H1 (cell line): ENCODE measurements around the gene LDLRAD4.

ENCODE experiments used
- EGR1 ChIP-seq: IDR thresholded peaks from 2 replicates; pipeline ENCODE4 v1.6.1; 2011; ENCODE audit warnings: low read depth, low read length, borderline replicate concordance
- EP300 ChIP-seq, 2 experiments: IDR thresholded peaks; 1 replicate in 1 of 2; 2 replicates in 1 of 2; pipeline ENCODE4 v1.6.1; 2011 to 2012; ENCODE audit warnings: low read depth in 2 of 2, low read length in 2 of 2, mild to moderate bottlenecking in 2 of 2, borderline replicate concordance in 1 of 2, inconsistent platforms in 1 of 2, moderate library complexity in 1 of 2
- GTF2F1 ChIP-seq: IDR thresholded peaks from 2 replicates; pipeline ENCODE4 v1.6.1; 2012; ENCODE audit warnings: low read depth, low read length, improper control_type of control experiment, borderline replicate concordance
- HDAC6 ChIP-seq: IDR thresholded peaks from one replicate; pipeline ENCODE4 v1.7.1; 2012; ENCODE audit warnings: low read depth, mild to moderate bottlenecking, inconsistent platforms, low read length, moderate library complexity
- POLR2A ChIP-seq, 2 experiments: IDR thresholded peaks; 1 replicate in 1 of 2; 2 replicates in 1 of 2; pipeline ENCODE4 v1.6.1; 2011; ENCODE audit warnings: low read depth in 2 of 2, low read length in 2 of 2, mild to moderate bottlenecking in 2 of 2; ENCODE audit errors: control extremely low read depth in 1 of 2
- POLR2AphosphoS5 ChIP-seq: IDR thresholded peaks from 2 replicates; pipeline ENCODE4 v1.6.1; 2011; ENCODE audit warnings: low read depth, low read length
- RAD21 ChIP-seq, 2 experiments: IDR thresholded peaks in 1 of 2; conservative IDR thresholded peaks in 1 of 2; 2 replicates each; pipeline ENCODE4 v1.6.1; 2011; ENCODE audit warnings: low read depth in 2 of 2, low read length in 2 of 2, improper control_type of control experiment in 1 of 2, inconsistent platforms in 1 of 2, mild to moderate bottlenecking in 1 of 2, moderate library complexity in 1 of 2
- RBBP5 ChIP-seq: IDR thresholded peaks from 2 replicates; pipeline ENCODE4 v1.7.1; 2012; ENCODE audit warnings: low read depth, mild to moderate bottlenecking, inconsistent platforms, low read length, moderate library complexity, borderline replicate concordance
- RNF2 ChIP-seq: fragments of 200-900, 300-1000 bp; sonication (generic); IDR thresholded peaks from 2 replicates; pipeline ENCODE4 v1.7.1; 2016; ENCODE audit warnings: borderline replicate concordance, low read depth, mild to moderate bottlenecking, antibody characterized with exemption, low read length; ENCODE audit not compliant: poor library complexity, severe bottlenecking; ENCODE audit errors: missing control alignments
- SAP30 ChIP-seq: fragments of 300-600 bp; sonication (generic); IDR thresholded peaks from 2 replicates; pipeline ENCODE4 v1.7.1; 2012; ENCODE audit warnings: low read length, moderate library complexity, mild to moderate bottlenecking, inconsistent platforms; ENCODE audit not compliant: insufficient read depth, insufficient replicate concordance
- YY1 ChIP-seq: IDR thresholded peaks from 2 replicates; pipeline ENCODE4 v1.6.1; 2011; ENCODE audit warnings: low read depth, mild to moderate bottlenecking, low read length
- TF ChIP-seq, protein P1 (sequence below), 3 experiments: IDR thresholded peaks; 1 replicate in 2 of 3; 2 replicates in 1 of 3; pipeline versions ENCODE4 v1.5.1 to v1.6.1; 2011; ENCODE audit warnings: low read length in 3 of 3, mild to moderate bottlenecking in 3 of 3, inconsistent platforms in 2 of 3, low read depth in 1 of 3, moderate library complexity in 1 of 3; ENCODE audit not compliant: insufficient read depth in 1 of 3; ENCODE audit errors: control extremely low read depth in 1 of 3
- TF ChIP-seq, protein P2 (sequence below): IDR thresholded peaks from 2 replicates; pipeline ENCODE4 v1.6.1; 2011; ENCODE audit warnings: low read depth, mild to moderate bottlenecking, low read length; ENCODE audit not compliant: insufficient read depth

GRCh38 chr18:13684546-13684945, 466.0 kb downstream of the LDLRAD4 start:
- no peak for TF ChIP-seq RNF2
- no peak for TF ChIP-seq POLR2AphosphoS5
- TF ChIP-seq, protein P1, sequence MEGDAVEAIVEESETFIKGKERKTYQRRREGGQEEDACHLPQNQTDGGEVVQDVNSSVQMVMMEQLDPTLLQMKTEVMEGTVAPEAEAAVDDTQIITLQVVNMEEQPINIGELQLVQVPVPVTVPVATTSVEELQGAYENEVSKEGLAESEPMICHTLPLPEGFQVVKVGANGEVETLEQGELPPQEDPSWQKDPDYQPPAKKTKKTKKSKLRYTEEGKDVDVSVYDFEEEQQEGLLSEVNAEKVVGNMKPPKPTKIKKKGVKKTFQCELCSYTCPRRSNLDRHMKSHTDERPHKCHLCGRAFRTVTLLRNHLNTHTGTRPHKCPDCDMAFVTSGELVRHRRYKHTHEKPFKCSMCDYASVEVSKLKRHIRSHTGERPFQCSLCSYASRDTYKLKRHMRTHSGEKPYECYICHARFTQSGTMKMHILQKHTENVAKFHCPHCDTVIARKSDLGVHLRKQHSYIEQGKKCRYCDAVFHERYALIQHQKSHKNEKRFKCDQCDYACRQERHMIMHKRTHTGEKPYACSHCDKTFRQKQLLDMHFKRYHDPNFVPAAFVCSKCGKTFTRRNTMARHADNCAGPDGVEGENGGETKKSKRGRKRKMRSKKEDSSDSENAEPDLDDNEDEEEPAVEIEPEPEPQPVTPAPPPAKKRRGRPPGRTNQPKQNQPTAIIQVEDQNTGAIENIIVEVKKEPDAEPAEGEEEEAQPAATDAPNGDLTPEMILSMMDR (IDR thresholded peaks at IDR 0.05; ENCODE audit: control extremely low read depth in 1 of 3, insufficient read depth in 1 of 3, low read depth in 1 of 3, low read length in 3 of 3), result no peak
- TF ChIP-seq RAD21 (IDR thresholded peaks at IDR 0.05 in 1 of 2, conservative IDR thresholded peaks at IDR 0.05 in 1 of 2; ENCODE audit: low read depth in 2 of 2, low read length in 2 of 2), result no peak
- TF ChIP-seq, protein P2, sequence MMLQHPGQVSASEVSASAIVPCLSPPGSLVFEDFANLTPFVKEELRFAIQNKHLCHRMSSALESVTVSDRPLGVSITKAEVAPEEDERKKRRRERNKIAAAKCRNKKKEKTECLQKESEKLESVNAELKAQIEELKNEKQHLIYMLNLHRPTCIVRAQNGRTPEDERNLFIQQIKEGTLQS, result no peak
- no peak for TF ChIP-seq YY1
- no peak for TF ChIP-seq RBBP5
- no peak for TF ChIP-seq EP300 (IDR thresholded peaks at IDR 0.05; ENCODE audit: borderline replicate concordance in 1 of 2, low read depth in 2 of 2, low read length in 2 of 2)
- no peak for TF ChIP-seq POLR2A (IDR thresholded peaks at IDR 0.05; ENCODE audit: control extremely low read depth in 1 of 2, low read depth in 2 of 2, low read length in 2 of 2)
- TF ChIP-seq HDAC6, result no peak
- TF ChIP-seq SAP30, result no peak
- no peak for TF ChIP-seq EGR1
- no peak for TF ChIP-seq GTF2F1
